Measurements from ENCODE around the gene SMCO3. TPM values are rescaled to one million over a fixed set of nuclear protein-coding genes. Genes with fewer than 3 reads are reported as not detected.
A peak's percentile ranks its signal among the peaks of the same experiment; 100 is the strongest.

SMCO3 gene
- total and polyA plus RNA-seq, 2 of the 13 experiments (the other 11 are each of a cell fraction or from before 2014, with no cell fraction given), result 0.29 to 0.42 TPM

- TF ChIP-seq RBAK (CRISPR knock-in tag; IDR thresholded peaks at IDR 0.05), result no peak
- no peak for TF ChIP-seq JUNB (CRISPR knock-in tag; IDR thresholded peaks at IDR 0.05; ENCODE audit: borderline replicate concordance)
- no peak for TF ChIP-seq GABPA (IDR thresholded peaks at IDR 0.05; ENCODE audit: low read depth, low read length)
- TF ChIP-seq GABPA (CRISPR knock-in tag; IDR thresholded peaks at IDR 0.05; ENCODE audit: low read depth), result peak; percentile 31; the same call in 1 of the 2 replicates
- no peak; the same call in 1 of the 2 replicates for TF ChIP-seq ZNF350 (CRISPR knock-in tag; IDR thresholded peaks at IDR 0.05; ENCODE audit: borderline replicate concordance, low read depth)
- TF ChIP-seq ZNF7 (CRISPR knock-in tag; IDR thresholded peaks at IDR 0.05), result no peak
- no peak for TF ChIP-seq NFE2 (CRISPR knock-in tag; IDR thresholded peaks at IDR 0.05)
- no peak for TF ChIP-seq ATF4 (CRISPR knock-in tag; IDR thresholded peaks at IDR 0.05)
- TF ChIP-seq ARNTL (CRISPR knock-in tag; IDR thresholded peaks at IDR 0.05), result no peak
- TF ChIP-seq ZNF703 (CRISPR knock-in tag; IDR thresholded peaks at IDR 0.05; ENCODE audit: borderline replicate concordance), result no peak
- TF ChIP-seq CBX2 (IDR thresholded peaks at IDR 0.05; ENCODE audit: low read depth, low read length), result no peak
- no peak for TF ChIP-seq CBX2 (CRISPR knock-in tag; IDR thresholded peaks at IDR 0.05; ENCODE audit: low read depth)
- TF ChIP-seq POLR2A (IDR thresholded peaks at IDR 0.05; ENCODE audit: insufficient read depth in 1 of 2, low read depth in 2 of 2, low read length in 2 of 2), result peak; percentile 86 to 90
- no peak for TF ChIP-seq RNF219 (CRISPR knock-in tag; IDR thresholded peaks at IDR 0.05)
- TF ChIP-seq ZNF687 (CRISPR knock-in tag; IDR thresholded peaks at IDR 0.05), result peak; percentile 61
- TF ChIP-seq PBX2 (CRISPR knock-in tag; IDR thresholded peaks at IDR 0.05), result peak; percentile 94
- no peak for TF ChIP-seq KAT2B (IDR thresholded peaks at IDR 0.05; ENCODE audit: borderline replicate concordance, low read depth, low read length)
- no peak for TF ChIP-seq ZNF674 (CRISPR knock-in tag; IDR thresholded peaks at IDR 0.05; ENCODE audit: low read depth)
- TF ChIP-seq CERS6 (CRISPR knock-in tag; IDR thresholded peaks at IDR 0.05), result no peak
- TF ChIP-seq CENPBD1 (CRISPR knock-in tag; IDR thresholded peaks at IDR 0.05; ENCODE audit: borderline replicate concordance, low read depth), result no peak
Observed at GRCh38 chr12:14774074-14774905, 39.7 kb downstream of the SMCO3 start (continued).
